ENCODE measurements around the gene TNFRSF25. TPM values are rescaled to one million over a fixed set of nuclear protein-coding genes. Genes with fewer than 3 reads are reported as not detected.
"Not testable (repeated sequence)": the region's sequence is repeated elsewhere in the genome, so short reads cannot be mapped to it uniquely, and the experiment has no call there.

TNFRSF25 gene
- total RNA-seq, 1 donor from 2014 or later = 12.6 TPM

GRCh38 chr1:6438047-6438525, 27.9 kb downstream of the TNFRSF25 start:
- H3K9me3 ChIP-seq (replicated peaks) = no peaks in the 10 kb centered on the region
- H3K4me1 ChIP-seq = peaks cover 8% of the 10 kb centered on the region
- no peak overlapping the region for H3K4me3 ChIP-seq
- TF ChIP-seq CTCF (IDR thresholded peaks at IDR 0.05; ENCODE audit: borderline replicate concordance) = peak; percentile 97
- H3K27ac ChIP-seq (replicated peaks) = no peak overlapping the region
- peak; percentile 52 for DNase-seq
- intact Hi-C loops (cut with micrococcal nuclease) = no loop called here
- peaks cover 59% of the 10 kb centered on the region for H3K27me3 ChIP-seq (ENCODE audit: low read depth)
- no peaks in the 10 kb centered on the region for H3K36me3 ChIP-seq

GRCh38 chr1:6437012-6437700, 28.8 kb downstream of the TNFRSF25 start:
- H3K4me3 ChIP-seq; H3K9me3 ChIP-seq (replicated peaks); H3K27ac ChIP-seq (replicated peaks); H3K4me1 ChIP-seq; H3K36me3 ChIP-seq; intact Hi-C loops (cut with micrococcal nuclease); DNase-seq: not testable (repeated sequence)
- TF ChIP-seq CTCF (IDR thresholded peaks at IDR 0.05; ENCODE audit: borderline replicate concordance) = peak; percentile 44
- H3K27me3 ChIP-seq (ENCODE audit: low read depth) = peaks cover 56% of the 10 kb centered on the region

GRCh38 chr1:6436277-6436676, 29.7 kb downstream of the TNFRSF25 start:
- H3K9me3 ChIP-seq (replicated peaks); H3K4me3 ChIP-seq; H3K4me1 ChIP-seq; intact Hi-C loops (cut with micrococcal nuclease); H3K36me3 ChIP-seq; DNase-seq; H3K27ac ChIP-seq (replicated peaks): not testable (repeated sequence)
- H3K27me3 ChIP-seq (ENCODE audit: low read depth) = peaks cover 50% of the 10 kb centered on the region

GRCh38 chr1:6435547-6435946, 30.4 kb downstream of the TNFRSF25 start:
- no peak for DNase-seq
- Histone ChIP-seq H3K27me3 (ENCODE audit: low read depth) (peaks cover 50% of the 10 kb centered on the region), H3K27ac (replicated peaks) (no peak overlapping the region), H3K4me1 (peaks cover 6% of the 10 kb centered on the region), H3K9me3 (replicated peaks) (no peaks in the 10 kb centered on the region), H3K4me3 (no peak overlapping the region), H3K36me3 (no peaks in the 10 kb centered on the region)
- TF ChIP-seq CTCF (IDR thresholded peaks at IDR 0.05; ENCODE audit: borderline replicate concordance) = no peak
- intact Hi-C loops (cut with micrococcal nuclease) = no loop called here

GRCh38 chr1:6435129-6435528, 30.8 kb downstream of the TNFRSF25 start:
- Histone ChIP-seq H3K4me1 (peaks cover 2% of the 10 kb centered on the region), H3K9me3 (replicated peaks) (no peaks in the 10 kb centered on the region), H3K27ac (replicated peaks) (no peak overlapping the region), H3K36me3 (no peaks in the 10 kb centered on the region), H3K4me3 (no peak overlapping the region), H3K27me3 (ENCODE audit: low read depth) (peaks cover 50% of the 10 kb centered on the region)
- intact Hi-C loops (cut with micrococcal nuclease) = no loop called here
- no peak for TF ChIP-seq CTCF (IDR thresholded peaks at IDR 0.05; ENCODE audit: borderline replicate concordance)
- DNase-seq = no peak

- no peak for DNase-seq
- no peak for TF ChIP-seq CTCF (IDR thresholded peaks at IDR 0.05; ENCODE audit: borderline replicate concordance)
- no peaks in the 10 kb centered on the region for H3K9me3 ChIP-seq (replicated peaks)
- H3K4me1 ChIP-seq = peaks cover 7% of the 10 kb centered on the region
- intact Hi-C loops (cut with micrococcal nuclease) = no loop called here
- no peak overlapping the region for H3K4me3 ChIP-seq
- no peaks in the 10 kb centered on the region for H3K36me3 ChIP-seq
- no peak overlapping the region for H3K27ac ChIP-seq (replicated peaks)
- peaks cover 50% of the 10 kb centered on the region for H3K27me3 ChIP-seq (ENCODE audit: low read depth)
Measured at GRCh38 chr1:6434186-6434585, 31.8 kb downstream of the TNFRSF25 start.

GRCh38 chr1:6431645-6432579, 34.1 kb downstream of the TNFRSF25 start:
- H3K4me3 ChIP-seq; H3K27ac ChIP-seq (replicated peaks); H3K9me3 ChIP-seq (replicated peaks); DNase-seq; H3K36me3 ChIP-seq; intact Hi-C loops (cut with micrococcal nuclease); H3K4me1 ChIP-seq: not testable (repeated sequence)
- H3K27me3 ChIP-seq (ENCODE audit: low read depth) = peaks cover 50% of the 10 kb centered on the region
